ENCODE results near the gene KLHL30.

The KLHL30 gene

DNA sequence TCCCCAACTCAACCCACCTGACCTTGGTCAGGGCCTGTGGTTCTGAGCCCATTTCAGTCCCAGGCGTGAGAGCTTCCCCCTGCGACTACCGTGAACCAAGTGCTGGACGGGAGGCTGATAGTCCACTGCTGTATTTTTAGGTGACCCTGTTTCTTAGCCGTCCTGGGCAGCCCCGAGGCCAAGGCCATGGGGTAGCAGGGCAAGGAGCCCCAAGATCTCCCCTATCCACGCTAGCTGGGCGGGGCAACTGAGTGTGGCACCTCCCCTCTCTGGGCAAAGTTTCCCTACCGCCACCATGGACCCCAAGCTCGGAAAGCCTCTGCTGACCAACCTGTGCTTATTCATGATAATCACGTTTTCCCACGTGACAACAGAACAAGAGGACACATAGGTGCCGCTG, 583 bp upstream of the KLHL30 start:
- TF ChIP-seq TAF1 (IDR thresholded peaks at IDR 0.05; ENCODE audit: borderline replicate concordance, insufficient read depth, low read length) (no peak), REST (IDR thresholded peaks at IDR 0.05; ENCODE audit: insufficient read depth in 1 of 2, low read depth in 2 of 2, low read length in 2 of 2) (no peak), SIN3A (IDR thresholded peaks at IDR 0.05; ENCODE audit: borderline replicate concordance, insufficient read depth, low read length) (no peak), FOXP2 (optimal IDR thresholded peaks at IDR 0.05; ENCODE audit: borderline replicate concordance, extremely low read depth, extremely low read length, insufficient read depth) (no peak), POLR2AphosphoS5 (IDR thresholded peaks at IDR 0.05; ENCODE audit: low read depth, low read length) (no peak)

DNA sequence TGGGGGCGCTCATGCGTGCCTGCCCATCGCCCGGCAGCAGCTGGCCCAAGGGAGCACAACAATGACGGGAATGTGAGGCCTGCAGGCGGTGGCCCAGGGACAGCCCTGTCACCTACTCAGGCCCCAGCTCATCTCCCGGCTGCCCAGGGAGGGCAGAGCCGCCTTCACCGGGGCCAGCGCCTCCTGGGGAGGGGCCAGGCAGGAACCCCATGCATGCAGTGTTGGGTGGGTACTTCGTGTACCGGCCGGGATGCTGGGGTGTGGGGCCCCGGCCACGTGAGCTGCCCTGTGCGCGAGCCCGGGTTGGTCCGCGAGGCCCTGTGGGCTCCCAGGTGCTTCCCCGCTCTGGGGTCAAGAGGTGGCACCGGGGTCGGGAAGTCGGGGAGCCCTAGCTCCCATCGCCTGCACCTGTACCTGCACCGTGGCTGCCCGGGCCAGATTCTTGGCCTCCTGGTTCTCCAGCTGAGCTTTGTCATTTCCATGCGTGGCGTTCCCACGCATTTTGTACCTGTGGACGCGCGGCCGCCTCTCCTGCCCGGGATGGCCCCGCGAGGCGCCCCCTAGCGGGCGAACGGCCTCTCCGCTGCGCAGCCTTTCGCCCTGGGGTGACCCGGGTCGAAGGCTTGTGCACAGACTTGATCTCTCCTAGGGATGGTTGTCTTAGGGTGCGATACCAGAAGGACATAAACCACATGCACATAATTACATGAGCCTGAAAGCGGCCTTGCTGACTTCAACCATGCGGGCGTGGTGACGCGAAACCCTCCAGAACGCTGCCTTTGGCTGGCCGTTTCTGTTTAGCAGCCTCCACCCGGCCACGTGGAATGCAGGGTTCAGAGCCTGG, 950 bp downstream of the KLHL30 start:
- TF ChIP-seq FOXP2 (optimal IDR thresholded peaks at IDR 0.05; ENCODE audit: borderline replicate concordance, extremely low read depth, extremely low read length, insufficient read depth) (no peak), TAF1 (IDR thresholded peaks at IDR 0.05; ENCODE audit: borderline replicate concordance, insufficient read depth, low read length) (no peak), POLR2AphosphoS5 (IDR thresholded peaks at IDR 0.05; ENCODE audit: low read depth, low read length) (no peak), REST (IDR thresholded peaks at IDR 0.05; ENCODE audit: insufficient read depth in 1 of 2, low read depth in 2 of 2, low read length in 2 of 2) (no peak), SIN3A (IDR thresholded peaks at IDR 0.05; ENCODE audit: borderline replicate concordance, insufficient read depth, low read length) (no peak)

DNA sequence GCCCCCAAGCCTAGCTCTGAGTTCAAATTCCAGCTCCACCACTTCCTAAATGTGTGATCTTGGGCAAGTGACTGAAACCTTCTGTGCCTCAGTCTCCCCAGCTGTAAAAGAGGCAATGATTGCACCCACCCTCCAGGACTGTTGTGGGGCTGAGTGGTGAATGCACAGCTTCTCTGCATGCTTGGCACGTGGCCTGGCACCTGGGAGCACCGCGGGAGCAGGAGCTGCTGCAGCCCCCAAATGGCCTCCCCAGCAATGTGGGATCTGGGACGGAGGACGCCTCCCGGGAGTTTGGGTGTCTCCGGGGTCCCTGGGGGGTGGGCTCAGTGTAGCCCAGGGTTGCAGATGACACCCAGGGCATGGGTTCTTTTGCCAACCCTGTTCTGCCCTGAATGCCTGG, 1.6 kb downstream of the KLHL30 start:
- TF ChIP-seq SIN3A (IDR thresholded peaks at IDR 0.05; ENCODE audit: borderline replicate concordance, insufficient read depth, low read length) (no peak), REST (IDR thresholded peaks at IDR 0.05; ENCODE audit: insufficient read depth in 1 of 2, low read depth in 2 of 2, low read length in 2 of 2) (no peak), FOXP2 (optimal IDR thresholded peaks at IDR 0.05; ENCODE audit: borderline replicate concordance, extremely low read depth, extremely low read length, insufficient read depth) (no peak), TAF1 (IDR thresholded peaks at IDR 0.05; ENCODE audit: borderline replicate concordance, insufficient read depth, low read length) (no peak), POLR2AphosphoS5 (IDR thresholded peaks at IDR 0.05; ENCODE audit: low read depth, low read length) (no peak)

DNA sequence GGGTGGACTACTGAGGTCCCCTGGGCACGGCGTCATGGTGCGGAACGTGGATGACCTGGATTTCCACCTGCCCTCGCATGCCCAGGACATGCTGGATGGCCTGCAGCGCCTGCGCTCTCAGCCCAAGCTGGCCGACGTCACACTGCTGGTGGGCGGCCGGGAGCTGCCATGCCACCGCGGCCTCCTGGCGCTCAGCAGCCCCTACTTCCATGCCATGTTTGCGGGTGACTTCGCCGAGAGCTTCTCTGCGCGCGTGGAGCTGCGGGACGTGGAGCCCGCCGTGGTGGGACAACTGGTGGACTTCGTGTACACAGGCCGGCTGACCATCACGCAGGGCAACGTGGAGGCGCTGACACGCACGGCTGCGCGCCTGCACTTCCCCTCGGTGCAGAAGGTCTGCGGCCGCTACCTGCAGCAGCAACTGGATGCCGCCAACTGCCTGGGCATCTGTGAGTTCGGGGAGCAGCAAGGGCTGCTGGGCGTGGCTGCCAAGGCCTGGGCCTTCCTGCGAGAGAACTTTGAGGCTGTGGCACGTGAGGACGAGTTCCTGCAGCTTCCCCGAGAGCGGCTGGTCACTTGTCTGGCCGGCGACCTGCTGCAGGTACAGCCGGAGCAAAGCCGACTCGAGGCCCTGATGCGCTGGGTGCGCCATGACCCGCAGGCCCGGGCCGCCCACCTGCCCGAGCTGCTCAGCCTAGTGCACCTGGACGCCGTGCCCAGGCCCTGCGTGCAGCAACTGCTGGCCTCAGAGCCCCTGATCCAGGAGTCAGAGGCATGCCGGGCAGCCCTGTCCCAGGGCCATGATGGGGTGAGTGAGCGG, 2.5 kb downstream of the KLHL30 start:
- TF ChIP-seq TAF1 (IDR thresholded peaks at IDR 0.05; ENCODE audit: borderline replicate concordance, insufficient read depth, low read length): no peak
- TF ChIP-seq POLR2AphosphoS5 (IDR thresholded peaks at IDR 0.05; ENCODE audit: low read depth, low read length): no peak
- TF ChIP-seq FOXP2 (optimal IDR thresholded peaks at IDR 0.05; ENCODE audit: borderline replicate concordance, extremely low read depth, extremely low read length, insufficient read depth): no peak
- TF ChIP-seq SIN3A (IDR thresholded peaks at IDR 0.05; ENCODE audit: borderline replicate concordance, insufficient read depth, low read length): no peak
- no peak for TF ChIP-seq REST (IDR thresholded peaks at IDR 0.05; ENCODE audit: insufficient read depth in 1 of 2, low read depth in 2 of 2, low read length in 2 of 2)

Data from PFSK-1 (cell line).